Lung (tissue), 13 donors: ENCODE measurements around the gene CIDEB. TPM values are rescaled to one million over a fixed set of nuclear protein-coding genes. Genes with fewer than 3 reads are reported as not detected.

ENCODE experiments used
- ATAC-seq: fragments of 200-7000 bp; cut with Tn5 transposase; one replicate; pipeline ENCODE4 v1.9.1; 2020; ENCODE audit warnings: moderate number of reproducible peaks; ENCODE audit not compliant: insufficient read depth, low FRiP score
- DNase-seq, 3 donors: peaks; one replicate each; pipeline ENCODE4 v3.0.0-alpha.2; 2013 to 2017
- H3K27ac ChIP-seq, 2 donors: one replicate each; pipeline ENCODE4 v1.5.1; 2013; ENCODE audit warnings: mild to moderate bottlenecking in 2 of 2, moderate library complexity in 2 of 2, control low read depth in 1 of 2, inconsistent platforms in 1 of 2, low read depth in 1 of 2, low read length in 1 of 2
- H3K27me3 ChIP-seq, 3 donors: one replicate each; pipeline ENCODE4 v1.5.1; 2013; ENCODE audit warnings: low read length in 2 of 3; ENCODE audit not compliant: control insufficient read depth in 3 of 3, insufficient read depth in 3 of 3
- H3K36me3 ChIP-seq, 4 donors: one replicate each; pipeline ENCODE4 v1.5.1; 2013; ENCODE audit warnings: low read length in 4 of 4, mild to moderate bottlenecking in 1 of 4, moderate library complexity in 1 of 4; ENCODE audit not compliant: control insufficient read depth in 4 of 4, insufficient read depth in 4 of 4
- H3K4me1 ChIP-seq, 5 donors: one replicate each; pipeline ENCODE4 v1.5.1; 2013; ENCODE audit warnings: low read length in 5 of 5, mild to moderate bottlenecking in 2 of 5, moderate library complexity in 1 of 5; ENCODE audit not compliant: control insufficient read depth in 5 of 5, insufficient read depth in 5 of 5
- H3K4me3 ChIP-seq: one replicate; pipeline ENCODE4 v1.5.1; 2013; ENCODE audit warnings: mild to moderate bottlenecking, control low read depth, moderate library complexity
- H3K9ac ChIP-seq, 2 donors: one replicate each; pipeline ENCODE4 v1.5.1; 2013; ENCODE audit warnings: low read length in 2 of 2, control low read depth in 1 of 2; ENCODE audit not compliant: insufficient read depth in 1 of 2
- H3K9me3 ChIP-seq, 4 donors: one replicate each; pipeline ENCODE4 v1.5.1; 2013; ENCODE audit warnings: low read length in 3 of 4, mild to moderate bottlenecking in 1 of 4, moderate library complexity in 1 of 4; ENCODE audit not compliant: control insufficient read depth in 4 of 4, insufficient read depth in 3 of 4
- CTCF ChIP-seq: IDR thresholded peaks from 2 replicates; pipeline ENCODE4 v1.5.1; 2012; ENCODE audit warnings: mild to moderate bottlenecking; ENCODE audit errors: control extremely low read depth, extremely low read depth
- WGBS, 2 donors: extraction: QIAGEN DNeasy Blood & Tissue Kit; methylation state at CpG; one replicate each; pipeline ENCODE4 v1.1.7; 2013; 5-methylcytosine and 5-hydroxymethylcytosine counted together
- polyA plus RNA-seq, 2 donors: library from polyadenylated mRNA; stranded (reverse); fragments of 200-250 nt; gene quantifications; one replicate each; pipeline ENCODE4 v1.2.1, GENCODE V29; 2013
- small RNA-seq: library from RNA; depleted of rRNA; stranded (forward); fragments of <200 nt; gene quantifications from one replicate; pipeline ENCODE3, GENCODE V24; 2014; ENCODE audit warnings: low replicate concordance
- total RNA-seq, 2 donors: library from RNA; depleted of rRNA in 1 of 2; stranded (reverse); fragments of >200 nt in 1 of 2; gene quantifications; one replicate each; pipeline ENCODE4 v1.2.1, GENCODE V29; 2014 to 2021
- donor health status: control.
- donor health status: control.
- donor health status: Bipolar disorder and iron deficiency.
- donor health status: healthy.
- donor health status: DM: yes; HTN: yes; CAD: no.

Gene CIDEB
- total and polyA plus RNA-seq, 4 donors = 8.3 to 19.7 (median 14.2) TPM

GRCh38 chr14:24255931-24256711 is 51.7 kb downstream of the CIDEB start:
- no peak for ATAC-seq
- DNase-seq = no peak
- Histone ChIP-seq H3K36me3 (peaks cover 0 to 18% (median 0%) of the 10 kb centered on the region in 4 donors), H3K27me3 (no peaks in the 10 kb centered on the region), H3K4me1 (peaks cover 0 to 11% (median 7%) of the 10 kb centered on the region in 5 donors), H3K27ac (no peak overlapping the region), H3K4me3 (no peak overlapping the region), H3K9ac (no peak overlapping the region), H3K9me3 (no peaks in the 10 kb centered on the region)
- 92 to 94% methylated on average over 12 of the region's 12 CpGs for WGBS, 2 donors
- no peak for TF ChIP-seq CTCF

GRCh38 chr14:24255438-24255837 is 52.3 kb downstream of the CIDEB start:
- peaks cover 0 to 18% (median 0%) of the 10 kb centered on the region in 4 donors for H3K36me3 ChIP-seq
- DNase-seq = no peak
- H3K4me3 ChIP-seq = no peak overlapping the region
- no peak for TF ChIP-seq CTCF
- H3K9me3 ChIP-seq = no peaks in the 10 kb centered on the region
- no peak overlapping the region for H3K27ac ChIP-seq
- ATAC-seq = no peak
- no peak overlapping the region for H3K9ac ChIP-seq
- peaks cover 0 to 11% (median 7%) of the 10 kb centered on the region in 5 donors for H3K4me1 ChIP-seq
- 91 to 97% methylated on average over 8 of the region's 8 CpGs for WGBS, 2 donors
- no peaks in the 10 kb centered on the region for H3K27me3 ChIP-seq

Small RNAs within 50 kb of the gene (small RNA-seq; reads per million reads assigned to genes)
- gene RF00026 = not detected

Other genes with a start within 250 kb of the CIDEB start
Only the 30 nearest of the 33 such genes appear.
- 100 to 1,000 TPM in 1 of 2 donors, 10 to 100 TPM in 1; 68.9 to 153 TPM for gene DCAF11, start 193.2 kb downstream of the CIDEB start, total RNA-seq
- 10 to 100 TPM; 26.4 to 59.4 TPM for gene DCAF11, start 193.2 kb downstream of the CIDEB start, polyA plus RNA-seq
- gene NRL, start 193.0 kb downstream of the CIDEB start, total RNA-seq = 1 to 10 TPM; 3.6 to 5.4 TPM
- gene NRL, start 193.0 kb downstream of the CIDEB start, polyA plus RNA-seq = 1 to 10 TPM; 2.7 TPM
- under 1 TPM; 0.48 to 0.83 TPM for gene FITM1, start 177.3 kb downstream of the CIDEB start, total RNA-seq
- 1 to 10 TPM in 1 of 2 donors, under 1 TPM in 1; 0.93 to 1.4 TPM for gene FITM1, start 177.3 kb downstream of the CIDEB start, polyA plus RNA-seq
- 100 to 1,000 TPM; 125 to 192 TPM for gene PSME1, start 171.8 kb downstream of the CIDEB start, total RNA-seq
- 100 to 1,000 TPM; 286 to 311 TPM for gene PSME1, start 171.8 kb downstream of the CIDEB start, polyA plus RNA-seq
- gene EMC9, start 166.4 kb downstream of the CIDEB start, total RNA-seq = 10 to 100 TPM in 1 of 2 donors, 1 to 10 TPM in 1; 4.6 to 24.3 TPM
- gene EMC9, start 166.4 kb downstream of the CIDEB start, polyA plus RNA-seq = 10 to 100 TPM; 15.7 to 29.4 TPM
- 100 to 1,000 TPM in 1 of 2 donors, 10 to 100 TPM in 1; 89.1 to 178 TPM for gene PSME2, start 161.4 kb downstream of the CIDEB start, total RNA-seq
- 100 to 1,000 TPM; 283 to 328 TPM for gene PSME2, start 161.4 kb downstream of the CIDEB start, polyA plus RNA-seq
- 10 to 100 TPM; 31.7 to 82.4 TPM for gene RNF31, start 160.5 kb downstream of the CIDEB start, total RNA-seq
- gene RNF31, start 160.5 kb downstream of the CIDEB start, polyA plus RNA-seq = 10 to 100 TPM; 44.1 to 78.6 TPM
- gene IRF9, start 146.7 kb downstream of the CIDEB start, total RNA-seq = 100 to 1,000 TPM in 1 of 2 donors, 10 to 100 TPM in 1; 75.3 to 111 TPM
- 100 to 1,000 TPM in 1 of 2 donors, 10 to 100 TPM in 1; 79.9 to 124 TPM for gene IRF9, start 146.7 kb downstream of the CIDEB start, polyA plus RNA-seq
- 10 to 100 TPM; 13.3 to 48.1 TPM for gene REC8, start 135.9 kb downstream of the CIDEB start, total RNA-seq
- 10 to 100 TPM; 23.8 to 35.1 TPM for gene REC8, start 135.9 kb downstream of the CIDEB start, polyA plus RNA-seq
- gene IPO4, start 119.2 kb downstream of the CIDEB start, total RNA-seq = 10 to 100 TPM; 22.0 to 78.9 TPM
- gene IPO4, start 119.2 kb downstream of the CIDEB start, polyA plus RNA-seq = 10 to 100 TPM; 13.0 to 34.8 TPM
- gene TM9SF1, start 112.5 kb downstream of the CIDEB start, total RNA-seq = 10 to 100 TPM; 42.3 to 71.9 TPM
- 10 to 100 TPM; 32.7 to 61.7 TPM for gene TM9SF1, start 112.5 kb downstream of the CIDEB start, polyA plus RNA-seq
- gene TSSK4, start 102.3 kb downstream of the CIDEB start, total RNA-seq = 1 to 10 TPM in 1 of 2 donors, not detected in 1; 1.2 TPM
- gene TSSK4, start 102.3 kb downstream of the CIDEB start, polyA plus RNA-seq = under 1 TPM; 0.02 to 0.10 TPM
- gene CHMP4A, start 94.5 kb downstream of the CIDEB start, total RNA-seq = 10 to 100 TPM; 37.2 to 50.8 TPM
- gene CHMP4A, start 94.5 kb downstream of the CIDEB start, polyA plus RNA-seq = 100 to 1,000 TPM in 1 of 2 donors, 10 to 100 TPM in 1; 70.4 to 103 TPM
- 10 to 100 TPM; 20.8 to 24.8 TPM for gene MDP1, start 91.9 kb downstream of the CIDEB start, total RNA-seq
- gene MDP1, start 91.9 kb downstream of the CIDEB start, polyA plus RNA-seq = 10 to 100 TPM; 17.2 to 31.4 TPM
- 100 to 1,000 TPM in 1 of 2 donors, 10 to 100 TPM in 1; 69.5 to 147 TPM for gene NEDD8, start 75.6 kb downstream of the CIDEB start, total RNA-seq
- gene NEDD8, start 75.6 kb downstream of the CIDEB start, polyA plus RNA-seq = 100 to 1,000 TPM; 242 to 246 TPM
- gene GMPR2, start 75.0 kb downstream of the CIDEB start, total RNA-seq = 10 to 100 TPM; 63.1 TPM
- 10 to 100 TPM; 42.9 to 71.1 TPM for gene GMPR2, start 75.0 kb downstream of the CIDEB start, polyA plus RNA-seq
- gene TINF2, start 65.4 kb downstream of the CIDEB start, total RNA-seq = 10 to 100 TPM; 48.2 to 89.1 TPM
- 10 to 100 TPM; 45.2 to 82.6 TPM for gene TINF2, start 65.4 kb downstream of the CIDEB start, polyA plus RNA-seq
- gene TGM1, start 44.8 kb downstream of the CIDEB start, total RNA-seq = 1 to 10 TPM; 1.9 to 8.8 TPM
- 10 to 100 TPM in 1 of 2 donors, 1 to 10 TPM in 1; 9.8 to 11.3 TPM for gene TGM1, start 44.8 kb downstream of the CIDEB start, polyA plus RNA-seq
- 10 to 100 TPM; 19.7 to 55.8 TPM for gene RABGGTA, start 36.4 kb downstream of the CIDEB start, total RNA-seq
- gene RABGGTA, start 36.4 kb downstream of the CIDEB start, polyA plus RNA-seq = 10 to 100 TPM; 40.3 to 45.4 TPM
- gene DHRS1, start 8.2 kb downstream of the CIDEB start, total RNA-seq = 10 to 100 TPM; 20.8 to 24.0 TPM
- gene DHRS1, start 8.2 kb downstream of the CIDEB start, polyA plus RNA-seq = 10 to 100 TPM; 20.6 to 27.8 TPM
- gene NOP9, start 8.1 kb downstream of the CIDEB start, total RNA-seq = 10 to 100 TPM; 14.1 to 25.9 TPM
- gene NOP9, start 8.1 kb downstream of the CIDEB start, polyA plus RNA-seq = 10 to 100 TPM; 12.1 to 13.5 TPM
- gene LTB4R2, start 2.2 kb upstream of the CIDEB start, total RNA-seq = 10 to 100 TPM in 1 of 2 donors, 1 to 10 TPM in 1; 5.8 to 14.0 TPM
- 1 to 10 TPM; 1.8 to 5.5 TPM for gene LTB4R2, start 2.2 kb upstream of the CIDEB start, polyA plus RNA-seq
- gene LTB4R, start 3.5 kb upstream of the CIDEB start, total RNA-seq = 10 to 100 TPM in 1 of 2 donors, 1 to 10 TPM in 1; 4.4 to 14.8 TPM
- 10 to 100 TPM in 1 of 2 donors, 1 to 10 TPM in 1; 7.3 to 47.0 TPM for gene LTB4R, start 3.5 kb upstream of the CIDEB start, polyA plus RNA-seq
- 10 to 100 TPM; 35.7 to 36.3 TPM for gene ADCY4, start 27.1 kb upstream of the CIDEB start, total RNA-seq
- gene ADCY4, start 27.1 kb upstream of the CIDEB start, polyA plus RNA-seq = 10 to 100 TPM; 22.6 to 42.8 TPM
- gene RIPK3, start 32.0 kb upstream of the CIDEB start, total RNA-seq = 10 to 100 TPM in 1 of 2 donors, 1 to 10 TPM in 1; 6.4 to 26.0 TPM
- 10 to 100 TPM; 13.0 to 23.4 TPM for gene RIPK3, start 32.0 kb upstream of the CIDEB start, polyA plus RNA-seq
- gene NFATC4, start 60.2 kb upstream of the CIDEB start, total RNA-seq = 10 to 100 TPM; 38.2 to 38.6 TPM
- gene NFATC4, start 60.2 kb upstream of the CIDEB start, polyA plus RNA-seq = 10 to 100 TPM; 13.9 to 71.4 TPM
- gene NYNRIN, start 91.0 kb upstream of the CIDEB start, total RNA-seq = 10 to 100 TPM; 16.1 to 49.8 TPM
- gene NYNRIN, start 91.0 kb upstream of the CIDEB start, polyA plus RNA-seq = 1 to 10 TPM; 2.9 to 4.2 TPM
- 1 to 10 TPM; 1.7 to 4.9 TPM for gene CBLN3, start 121.7 kb upstream of the CIDEB start, total RNA-seq
- 1 to 10 TPM; 1.9 to 2.1 TPM for gene CBLN3, start 121.7 kb upstream of the CIDEB start, polyA plus RNA-seq
- 10 to 100 TPM; 48.1 to 60.2 TPM for gene KHNYN, start 122.0 kb upstream of the CIDEB start, total RNA-seq
- gene KHNYN, start 122.0 kb upstream of the CIDEB start, polyA plus RNA-seq = 10 to 100 TPM; 27.0 to 34.1 TPM
- gene SDR39U1, start 134.8 kb upstream of the CIDEB start, total RNA-seq = 10 to 100 TPM; 19.5 to 57.1 TPM
- 10 to 100 TPM; 48.5 to 63.9 TPM for gene SDR39U1, start 134.8 kb upstream of the CIDEB start, polyA plus RNA-seq